Measurements from ENCODE around the gene PEAK1. TPM values are rescaled to one million over a fixed set of nuclear protein-coding genes. Genes with fewer than 3 reads are reported as not detected.

PEAK1 gene
- total RNA-seq, 1 donor: 133 TPM

- no peaks in the 10 kb centered on the region for H3K9me3 ChIP-seq (ENCODE audit: low read depth, low read length)
- H2AFZ ChIP-seq (ENCODE audit: low read length): no peak overlapping the region
- peak overlapping the region; percentile 35 for H3K4me2 ChIP-seq (ENCODE audit: insufficient read depth, low read length)
- no peak for TF ChIP-seq CTCF (IDR thresholded peaks at IDR 0.05; ENCODE audit: extremely low read depth, low read depth, low read length)
- H3K27me3 ChIP-seq (ENCODE audit: insufficient read depth, low read length): no peaks in the 10 kb centered on the region
- peaks cover 91% of the 10 kb centered on the region for H3K79me2 ChIP-seq (ENCODE audit: insufficient read depth, low read length)
- no peak overlapping the region for H3K27ac ChIP-seq (ENCODE audit: low read depth, low read length)
- H3K36me3 ChIP-seq (ENCODE audit: insufficient read depth, low read length): no peaks in the 10 kb centered on the region
- no peak overlapping the region for H3K4me3 ChIP-seq (ENCODE audit: insufficient read depth, low read length)
- H3K4me1 ChIP-seq (ENCODE audit: insufficient read depth, low read length): peaks cover 36% of the 10 kb centered on the region
- DNase-seq (ENCODE audit: insufficient read length, low spot score, missing footprints): no peak
- H4K20me1 ChIP-seq (ENCODE audit: insufficient read depth, low read length): peaks cover 64% of the 10 kb centered on the region
Observed at GRCh38 chr15:77416954-77417353, 3.0 kb downstream of the PEAK1 start.

DNA sequence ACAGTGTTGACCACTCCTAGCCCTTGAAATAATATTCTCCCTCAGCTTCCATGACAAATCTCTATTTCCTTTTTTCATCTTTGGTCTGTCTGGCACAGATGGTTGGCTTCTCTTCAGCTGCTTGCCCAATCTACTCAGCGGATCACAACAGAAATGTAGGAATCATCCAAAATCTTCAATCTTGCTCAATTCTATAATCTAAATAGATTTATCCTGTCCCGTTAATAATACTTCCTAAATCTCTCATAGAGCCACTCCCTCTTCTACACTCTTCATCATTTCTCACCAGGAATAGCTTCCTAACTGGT lies 3.8 kb downstream of the PEAK1 start:
- TF ChIP-seq CTCF (IDR thresholded peaks at IDR 0.05; ENCODE audit: extremely low read depth, low read depth, low read length): no peak
- DNase-seq (ENCODE audit: insufficient read length, low spot score, missing footprints): peak; percentile 87
- peak overlapping the region; percentile 27 for H3K27ac ChIP-seq (ENCODE audit: low read depth, low read length)
- no peak overlapping the region for H2AFZ ChIP-seq (ENCODE audit: low read length)
- peaks cover 91% of the 10 kb centered on the region for H3K79me2 ChIP-seq (ENCODE audit: insufficient read depth, low read length)
- peak overlapping the region; percentile 66 for H3K4me2 ChIP-seq (ENCODE audit: insufficient read depth, low read length)
- H3K4me1 ChIP-seq (ENCODE audit: insufficient read depth, low read length): peaks cover 33% of the 10 kb centered on the region
- no peaks in the 10 kb centered on the region for H3K36me3 ChIP-seq (ENCODE audit: insufficient read depth, low read length)
- H3K27me3 ChIP-seq (ENCODE audit: insufficient read depth, low read length): no peaks in the 10 kb centered on the region
- peaks cover 72% of the 10 kb centered on the region for H4K20me1 ChIP-seq (ENCODE audit: insufficient read depth, low read length)
- H3K4me3 ChIP-seq (ENCODE audit: insufficient read depth, low read length): peak overlapping the region; percentile 8
- no peaks in the 10 kb centered on the region for H3K9me3 ChIP-seq (ENCODE audit: low read depth, low read length)

DNA sequence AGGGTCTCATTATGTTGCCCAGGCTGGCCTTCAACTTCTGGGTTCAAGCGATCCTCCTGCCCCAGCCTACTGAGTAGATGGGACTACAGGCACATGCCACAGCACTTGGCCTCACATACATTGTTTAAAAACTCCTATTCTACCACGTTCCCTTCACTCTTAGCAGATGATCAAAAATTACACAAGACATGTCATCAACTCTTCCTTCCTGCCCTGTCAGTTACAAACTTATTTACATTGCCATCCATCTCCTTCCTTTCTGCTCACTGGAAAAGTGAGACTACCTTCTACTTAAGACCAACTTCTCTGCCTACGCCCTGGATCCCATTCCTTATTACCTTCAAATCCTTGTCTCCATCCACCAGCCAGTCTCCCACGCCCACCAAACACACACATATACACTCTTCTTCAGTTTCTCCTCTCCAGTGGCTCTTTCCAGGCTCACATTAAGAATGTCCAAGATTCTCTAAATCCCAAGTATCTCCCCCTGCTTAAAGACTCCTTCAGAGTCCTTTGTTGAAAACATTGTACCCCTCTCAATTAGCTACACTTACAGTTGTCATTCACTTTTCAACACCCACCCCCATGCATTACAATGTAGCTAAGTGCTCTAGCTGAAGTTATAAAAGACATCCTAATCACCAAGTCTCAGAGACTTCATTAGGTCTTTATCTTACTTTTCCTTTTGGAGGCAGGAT lies 4.3 kb downstream of the PEAK1 start:
- H3K27me3 ChIP-seq (ENCODE audit: insufficient read depth, low read length): no peaks in the 10 kb centered on the region

More for the DNA sequence above, 4.3 kb downstream of the PEAK1 start:
- Histone ChIP-seq H3K4me2 (ENCODE audit: insufficient read depth, low read length) (peak overlapping the region; percentile 66), H3K79me2 (ENCODE audit: insufficient read depth, low read length) (peaks cover 92% of the 10 kb centered on the region), H3K27ac (ENCODE audit: low read depth, low read length) (peak overlapping the region; percentile 27), H3K4me3 (ENCODE audit: insufficient read depth, low read length) (peak overlapping the region; percentile 21), H2AFZ (ENCODE audit: low read length) (no peak overlapping the region), H3K36me3 (ENCODE audit: insufficient read depth, low read length) (no peaks in the 10 kb centered on the region), H3K9me3 (ENCODE audit: low read depth, low read length) (no peaks in the 10 kb centered on the region), H4K20me1 (ENCODE audit: insufficient read depth, low read length) (peaks cover 77% of the 10 kb centered on the region), H3K4me1 (ENCODE audit: insufficient read depth, low read length) (peaks cover 35% of the 10 kb centered on the region)
- DNase-seq (ENCODE audit: insufficient read length, low spot score, missing footprints): peak; percentile 26
- TF ChIP-seq CTCF (IDR thresholded peaks at IDR 0.05; ENCODE audit: extremely low read depth, low read depth, low read length): no peak

Data from osteoblast (primary cell).